GM18873 (cell line): Measurements from ENCODE around the gene TTC8.
"Not testable (repeated sequence)": the region's sequence is repeated elsewhere in the genome, so short reads cannot be mapped to it uniquely, and the experiment has no call there.

Experiments
- ATAC-seq: cut with Tn5 transposase; IDR thresholded peaks from one replicate; pipeline ENCODE4 v1.9.1; 2021; ENCODE audit warnings: mild to moderate bottlenecking, moderate library complexity, moderate number of reproducible peaks; ENCODE audit not compliant: unreplicated experiment, low FRiP score

TTC8 gene

GRCh38 chr14:88824314-88825077 lies at the start of gene TTC8:
Gene TTC8 (plus strand): TSS chr14:88824651. CDS start chr14:88824708, 57 bp downstream.
- peak; percentile 98 for ATAC-seq

GRCh38 chr14:88775532-88775931 lies 48.9 kb upstream of the TTC8 start:
- ATAC-seq: no peak

GRCh38 chr14:88785911-88786310 lies 38.5 kb upstream of the TTC8 start:
- ATAC-seq: no peak

- ATAC-seq: no peak
Observed at GRCh38 chr14:88786715-88787114, 37.7 kb upstream of the TTC8 start.

DNA sequence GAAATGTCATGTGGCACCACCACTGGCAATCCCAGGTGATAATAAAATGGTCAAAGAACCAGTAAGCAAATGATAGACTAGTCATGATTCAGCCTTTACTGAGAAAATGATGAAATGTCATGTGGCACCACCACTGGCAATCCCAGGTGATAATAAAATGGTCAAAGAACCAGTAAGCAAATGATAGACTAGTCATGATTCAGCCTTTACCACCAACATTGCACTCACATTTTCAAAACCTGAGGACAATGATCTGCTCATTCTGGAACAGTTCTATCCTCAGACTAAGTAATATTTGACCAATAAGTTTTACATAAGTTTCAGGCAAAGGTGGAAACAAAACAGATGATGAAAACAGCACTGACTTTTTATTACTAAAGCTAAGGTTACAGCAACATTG lies 34.9 kb upstream of the TTC8 start:
- not testable (repeated sequence) for ATAC-seq

- no peak for ATAC-seq
Observed at GRCh38 chr14:88790501-88791251, 33.8 kb upstream of the TTC8 start.

GRCh38 chr14:88791252-88791621 lies 33.2 kb upstream of the TTC8 start:
- ATAC-seq: no peak

DNA sequence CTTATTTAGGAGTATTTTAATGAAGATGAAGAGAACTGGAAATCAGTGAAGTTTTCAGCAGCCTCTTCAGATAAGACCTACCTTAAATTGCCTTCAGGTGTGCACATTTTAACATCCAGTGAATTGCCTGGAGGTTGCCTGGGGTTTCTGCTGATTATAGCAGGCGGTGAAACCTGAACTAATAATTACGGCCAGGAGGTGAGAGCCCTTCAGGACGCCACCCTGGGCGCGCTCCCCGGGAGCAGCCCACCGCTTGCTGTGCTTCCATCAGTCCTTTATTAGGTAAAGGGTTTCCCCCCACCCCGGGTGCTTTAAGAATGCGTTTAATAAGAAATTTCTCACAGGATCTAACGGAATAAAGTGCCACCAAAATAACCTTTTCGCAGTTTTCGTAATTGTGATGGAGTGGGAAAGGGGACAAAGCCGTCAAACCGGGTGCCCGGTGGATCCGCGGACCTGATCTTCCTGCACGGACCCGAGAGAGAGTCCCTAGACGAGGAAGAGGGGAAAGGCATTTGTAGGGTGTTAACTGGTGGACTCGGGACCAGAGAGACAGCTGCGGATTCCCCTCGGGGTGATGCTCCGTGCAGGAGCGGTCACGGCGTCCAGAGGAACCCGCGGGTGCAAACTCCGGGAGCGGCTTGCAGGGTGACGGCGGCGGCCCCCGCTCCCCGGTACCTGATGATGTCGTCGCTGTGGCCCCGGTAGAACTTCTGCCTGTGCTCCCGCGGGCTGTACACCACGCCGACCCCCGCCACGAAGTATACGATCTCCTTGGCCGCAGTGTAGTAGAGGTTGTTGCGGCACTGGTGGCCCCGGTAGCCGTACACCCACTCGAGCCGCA lies 32.6 kb upstream of the TTC8 start:
- peak; percentile 11 for ATAC-seq

GRCh38 chr14:88792473-88793258 lies 31.8 kb upstream of the TTC8 start, which contains the start of gene EML5:
Gene EML5 (minus strand): TSS chr14:88792953. CDS start chr14:88792503, 450 bp downstream.
- ATAC-seq: peak; percentile 73

- no peak for ATAC-seq
Observed at GRCh38 chr14:88793259-88793625, 31.2 kb upstream of the TTC8 start.

- no peak for ATAC-seq
Observed at GRCh38 chr14:88798156-88798555, 26.3 kb upstream of the TTC8 start.

DNA sequence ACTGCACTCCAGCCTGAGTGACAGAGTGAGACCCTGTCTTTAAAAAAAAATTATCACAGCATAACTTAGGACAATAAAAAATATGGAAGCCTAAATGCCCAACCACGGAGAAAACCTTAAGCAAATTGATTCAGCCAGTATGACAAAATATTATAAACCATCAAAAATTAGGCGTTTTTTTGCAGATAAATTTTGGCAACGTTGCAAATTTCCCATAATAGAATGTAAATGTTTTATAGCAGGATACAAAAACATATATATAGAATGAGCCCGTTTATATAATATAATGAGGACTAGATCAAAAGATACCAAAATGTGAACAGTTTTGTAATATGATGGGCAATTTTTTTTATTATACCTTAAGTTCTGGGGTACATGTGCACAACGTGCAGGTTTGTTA lies 24.9 kb upstream of the TTC8 start:
- no peak for ATAC-seq

GRCh38 chr14:88802596-88802995 lies 21.9 kb upstream of the TTC8 start:
- ATAC-seq: no peak

DNA sequence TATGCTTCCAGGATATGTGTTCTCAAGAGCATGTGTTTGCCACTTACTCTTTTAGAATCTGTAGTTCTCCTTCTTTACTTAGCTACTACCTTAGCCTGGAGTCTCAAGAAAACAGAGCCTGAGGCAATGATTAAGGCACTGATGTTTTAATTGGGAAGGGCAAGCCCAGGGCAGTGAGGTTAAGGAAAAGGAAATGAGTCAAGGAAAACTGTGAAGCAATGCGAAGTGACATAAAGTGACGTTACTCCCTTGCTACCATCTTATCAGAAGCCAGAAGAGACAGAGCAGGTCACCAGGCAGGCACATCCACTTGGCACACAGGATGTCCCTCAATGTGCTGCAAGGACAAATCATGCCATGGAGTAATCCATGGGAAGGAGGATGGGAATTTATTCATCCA lies 20.4 kb upstream of the TTC8 start:
- ATAC-seq: no peak

DNA sequence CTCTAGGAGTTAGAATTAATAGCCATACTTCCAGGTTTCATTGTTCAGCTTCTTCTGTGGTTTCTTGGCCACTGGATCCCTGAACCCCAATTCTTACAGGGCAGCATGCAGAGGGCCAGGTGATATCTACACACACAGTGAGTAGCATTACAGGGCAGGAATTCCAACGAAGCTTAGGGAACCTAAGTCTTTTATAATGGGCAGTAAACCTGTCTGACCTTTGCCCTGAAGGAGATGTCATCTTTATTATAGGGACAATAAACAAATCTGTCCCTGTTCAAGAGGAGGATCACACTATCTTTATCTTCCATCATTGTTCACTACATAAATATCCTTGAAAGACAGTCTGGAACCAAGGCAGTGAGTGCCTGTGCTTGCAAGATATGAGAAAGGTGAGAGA lies 20.0 kb upstream of the TTC8 start:
- no peak for ATAC-seq

- ATAC-seq: no peak
Observed at GRCh38 chr14:88808359-88808758, 16.1 kb upstream of the TTC8 start.

- ATAC-seq: no peak
Observed at GRCh38 chr14:88815980-88816379, 8.5 kb upstream of the TTC8 start.

DNA sequence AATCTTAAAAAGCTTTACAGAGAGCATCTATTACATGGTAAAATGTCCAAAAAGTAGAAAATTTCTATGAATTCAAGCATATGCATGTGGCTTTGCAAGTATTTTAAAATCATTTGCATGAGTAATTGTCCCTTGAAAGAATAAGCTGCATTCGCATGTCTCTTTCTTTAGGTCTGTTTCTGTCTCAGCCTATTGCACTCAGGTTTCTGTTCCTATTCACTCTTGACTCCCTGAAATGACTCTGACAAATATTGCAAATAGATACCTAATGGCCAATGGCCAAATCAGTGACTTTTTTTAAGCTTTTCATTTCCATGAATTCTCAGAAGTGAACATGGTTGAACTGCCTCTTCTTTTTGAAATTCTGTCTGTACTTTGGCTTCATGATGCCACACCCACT lies 6.4 kb upstream of the TTC8 start:
- no peak for ATAC-seq

DNA sequence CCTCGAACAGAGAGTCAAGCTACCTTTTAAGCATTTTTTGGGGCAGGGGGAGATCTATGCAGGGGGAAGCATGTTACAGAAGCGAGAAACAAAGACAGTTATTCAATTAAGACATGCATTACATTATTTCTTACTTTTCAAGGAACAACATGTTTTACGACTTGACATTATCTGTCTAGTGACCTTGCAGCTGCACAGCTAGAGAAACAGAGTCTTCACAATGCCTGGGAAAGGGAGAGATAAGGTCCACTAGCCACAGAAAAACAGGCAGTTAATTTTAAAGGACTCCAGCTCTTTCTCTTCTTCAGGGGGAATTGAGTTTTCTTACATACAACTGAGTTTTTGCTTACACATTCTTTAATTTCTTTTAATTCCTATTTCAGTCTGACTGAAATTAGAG lies 4.8 kb upstream of the TTC8 start:
- not testable (repeated sequence) for ATAC-seq

DNA sequence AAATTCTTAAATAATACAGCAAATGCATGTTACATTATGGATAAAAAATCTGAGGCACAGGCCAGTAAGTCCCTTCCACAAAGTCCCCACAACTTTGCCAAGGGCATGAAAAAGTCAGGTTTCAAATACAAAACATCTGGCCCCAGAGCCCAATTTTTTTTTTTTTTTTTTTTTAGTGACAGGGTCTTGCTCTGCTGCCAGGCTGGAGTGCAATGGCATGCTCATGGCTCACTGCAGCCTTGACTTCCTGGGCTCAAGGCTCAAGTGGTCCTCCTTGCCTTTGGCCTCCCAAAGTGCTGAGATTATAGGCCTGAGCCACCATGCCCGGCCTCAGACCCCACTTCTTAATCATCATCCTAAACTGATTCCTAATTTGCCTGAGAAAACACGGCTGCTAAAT lies 3.1 kb upstream of the TTC8 start:
- ATAC-seq: no peak
